ENCODE data around the gene AP3D1.
A peak's percentile ranks its signal among the peaks of the same experiment; 100 is the strongest.

Gene AP3D1

GRCh38 chr19:2181633-2181997, 30.2 kb upstream of the AP3D1 start:
- DNase-seq (ENCODE audit: low spot score) = no peak

DNA sequence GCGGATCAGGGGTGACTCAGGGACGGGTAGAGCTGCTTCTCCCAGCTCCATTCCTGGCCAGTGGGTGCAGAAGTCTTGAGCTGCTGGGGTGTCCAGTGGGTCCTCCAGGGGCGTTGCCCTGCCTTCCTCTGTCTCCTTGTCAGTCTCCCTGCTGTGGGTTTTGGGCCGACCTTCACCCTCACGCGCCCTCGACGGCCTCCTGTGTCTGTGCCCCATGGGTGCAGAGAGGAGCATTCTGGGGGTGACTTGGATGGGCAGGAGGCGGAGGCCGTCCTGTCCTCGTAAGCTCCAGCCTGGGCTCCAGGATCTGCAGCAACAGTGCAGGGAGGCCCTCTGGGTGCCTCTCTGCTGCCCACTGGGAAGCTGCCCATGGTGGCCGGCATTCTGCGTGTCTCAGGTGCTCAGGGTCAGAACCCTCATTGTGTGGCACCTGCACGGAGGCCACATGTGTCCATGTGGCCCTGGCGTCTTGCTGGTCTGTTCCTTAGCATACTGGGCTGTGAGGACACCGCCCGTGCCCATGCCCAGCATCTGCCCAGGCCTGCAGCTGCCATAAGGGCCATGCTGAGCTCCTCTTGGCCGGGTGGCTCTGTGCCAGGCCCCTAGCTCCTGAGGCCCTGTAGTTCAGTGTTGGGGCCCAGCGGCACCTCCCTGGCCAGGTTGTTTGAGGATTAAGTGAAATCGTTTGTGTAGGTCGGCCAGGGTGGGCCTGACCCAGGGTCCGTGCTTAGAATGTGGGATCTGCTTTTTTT, 29.7 kb upstream of the AP3D1 start:
- no peak for DNase-seq (ENCODE audit: low spot score)

DNA sequence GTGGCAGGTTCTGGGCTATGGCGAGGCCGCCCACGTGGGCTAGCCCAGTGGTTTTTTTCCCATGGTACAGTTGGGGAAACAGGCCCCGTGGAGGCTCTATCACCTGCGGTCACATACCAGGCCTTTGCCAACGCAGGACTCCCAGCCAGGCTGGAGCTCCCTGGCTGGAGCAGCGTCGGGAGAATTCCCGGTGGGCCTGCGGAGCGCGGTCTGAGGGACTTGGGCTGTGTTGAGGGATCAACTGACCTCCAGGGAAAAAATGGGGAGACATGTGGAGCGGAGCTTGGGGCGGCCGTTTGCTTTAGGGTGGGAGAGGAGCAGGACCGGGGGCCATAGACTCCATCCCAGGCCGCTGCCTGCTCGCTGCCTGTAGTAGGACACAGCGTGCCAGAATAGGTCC, 28.7 kb upstream of the AP3D1 start:
- DNase-seq (ENCODE audit: low spot score) = no peak

GRCh38 chr19:2179095-2179494, 27.7 kb upstream of the AP3D1 start:
- DNase-seq (ENCODE audit: low spot score) = no peak

DNA sequence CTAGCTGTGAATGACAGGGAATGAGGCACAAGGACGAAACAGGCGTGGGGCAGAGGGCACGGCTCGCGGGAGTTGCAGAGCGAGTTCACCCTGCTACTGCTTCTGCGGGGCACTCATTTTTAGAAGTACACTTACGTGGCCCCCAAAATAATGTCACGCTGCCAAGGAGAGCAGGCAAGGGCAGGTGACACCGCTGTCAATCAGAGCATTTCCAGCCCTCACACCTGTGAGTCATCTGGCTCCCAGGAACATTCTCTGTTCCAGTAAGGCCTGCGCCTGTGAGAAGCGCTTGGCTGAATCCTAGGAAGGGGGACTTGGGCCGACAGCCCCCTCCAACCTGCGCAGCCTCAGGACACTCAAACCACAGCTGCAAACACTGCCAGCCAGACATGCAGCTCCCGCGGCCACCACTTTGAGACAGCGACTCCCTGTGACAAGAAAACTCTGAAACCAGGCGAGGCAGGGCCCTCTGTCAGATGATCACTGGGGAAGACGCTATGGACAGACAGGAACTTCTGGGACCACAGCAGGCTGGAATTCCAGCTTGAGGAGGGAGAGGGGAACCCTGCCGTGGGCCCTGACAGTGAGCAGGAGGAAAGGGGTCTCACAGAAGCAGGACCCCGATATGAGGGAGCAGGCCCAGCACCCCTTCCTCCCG, 25.1 kb upstream of the AP3D1 start:
- DNase-seq (ENCODE audit: low spot score) = no peak

DNA sequence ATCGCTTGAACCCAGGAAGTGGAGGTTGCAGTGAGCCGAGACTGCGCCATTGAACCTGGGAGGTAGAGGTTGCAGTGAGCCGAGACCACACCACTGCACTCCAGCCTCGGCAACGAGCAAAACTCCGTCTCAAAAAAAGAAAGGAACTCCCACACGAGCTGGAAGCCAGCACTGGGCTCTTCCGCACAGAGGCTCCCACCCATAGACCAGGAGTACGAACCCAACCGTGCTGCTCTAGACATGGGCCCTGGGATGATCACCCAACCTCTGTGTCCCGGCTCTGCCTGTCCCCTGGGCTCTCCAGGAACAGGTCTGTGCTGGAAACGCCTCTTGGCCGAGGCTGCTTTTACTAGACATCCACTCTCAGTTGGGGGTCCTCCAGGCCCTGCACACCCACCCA, 24.4 kb upstream of the AP3D1 start:
- DNase-seq (ENCODE audit: low spot score) = no peak

GRCh38 chr19:2173767-2174577, 22.6 kb upstream of the AP3D1 start:
- no peak for DNase-seq (ENCODE audit: low spot score)

GRCh38 chr19:2173388-2173766, 22.0 kb upstream of the AP3D1 start:
- no peak for DNase-seq (ENCODE audit: low spot score)

DNA sequence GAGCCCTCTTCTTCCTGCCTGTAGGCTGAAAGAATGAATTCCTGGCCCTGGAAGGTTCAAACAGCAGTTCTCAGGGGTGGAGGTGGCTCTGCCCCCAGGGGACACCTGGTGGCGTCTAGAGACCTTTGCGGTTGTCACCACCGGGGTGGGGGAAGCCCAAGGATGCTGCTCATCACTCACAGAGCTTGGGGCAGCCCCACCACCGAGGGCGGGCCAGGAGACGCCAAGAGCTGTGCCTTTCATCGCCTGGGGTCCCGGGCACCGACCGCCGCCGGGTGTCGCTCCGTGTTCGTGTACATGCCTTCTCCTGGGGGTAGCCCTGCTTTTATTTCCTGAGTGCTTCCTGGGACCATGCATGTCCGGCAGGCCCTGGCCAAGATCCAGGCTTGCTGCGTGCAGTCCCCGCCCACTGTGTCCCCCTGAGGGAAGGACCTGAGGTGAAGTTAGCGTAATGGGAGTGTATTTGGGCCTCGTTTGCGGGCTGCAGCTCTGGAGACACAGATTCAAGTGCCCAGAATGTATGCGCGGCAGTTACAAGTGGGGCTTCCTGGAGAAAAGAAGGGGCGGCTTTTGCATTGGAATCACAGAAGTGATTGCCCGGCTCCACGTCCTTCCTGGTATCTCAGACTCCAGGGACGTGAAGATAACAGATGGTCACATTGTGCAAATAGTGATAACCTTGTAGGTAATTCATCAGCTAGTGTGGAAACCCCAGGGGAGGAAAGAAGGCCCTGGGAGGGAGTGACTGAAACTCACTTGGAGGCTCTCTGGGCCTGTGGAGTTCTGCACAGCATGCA, 20.2 kb upstream of the AP3D1 start:
- no peak for DNase-seq (ENCODE audit: low spot score)

- no peak for DNase-seq (ENCODE audit: low spot score)
Measured at GRCh38 chr19:2170987-2171348, 19.6 kb upstream of the AP3D1 start.

DNA sequence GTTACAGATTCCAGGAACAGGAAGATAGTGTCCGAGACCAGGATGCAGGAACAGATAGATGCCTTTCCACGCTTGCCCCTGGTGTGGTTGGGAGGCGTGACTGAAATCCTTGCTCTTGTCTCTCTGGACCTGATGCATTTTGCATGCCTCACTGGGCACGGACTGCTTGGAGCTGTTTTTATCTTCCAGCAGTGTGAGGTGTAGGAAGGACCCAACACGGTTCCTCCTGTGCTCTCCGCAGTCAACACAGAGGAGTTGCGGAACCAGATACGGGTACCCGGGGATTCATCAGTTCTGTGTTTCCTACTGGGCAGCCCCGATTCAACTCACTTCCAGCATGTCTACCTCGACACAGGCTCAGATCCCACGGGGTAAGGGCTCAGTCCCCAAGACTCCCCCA, 18.9 kb upstream of the AP3D1 start:
- DNase-seq (ENCODE audit: low spot score) = no peak

DNA sequence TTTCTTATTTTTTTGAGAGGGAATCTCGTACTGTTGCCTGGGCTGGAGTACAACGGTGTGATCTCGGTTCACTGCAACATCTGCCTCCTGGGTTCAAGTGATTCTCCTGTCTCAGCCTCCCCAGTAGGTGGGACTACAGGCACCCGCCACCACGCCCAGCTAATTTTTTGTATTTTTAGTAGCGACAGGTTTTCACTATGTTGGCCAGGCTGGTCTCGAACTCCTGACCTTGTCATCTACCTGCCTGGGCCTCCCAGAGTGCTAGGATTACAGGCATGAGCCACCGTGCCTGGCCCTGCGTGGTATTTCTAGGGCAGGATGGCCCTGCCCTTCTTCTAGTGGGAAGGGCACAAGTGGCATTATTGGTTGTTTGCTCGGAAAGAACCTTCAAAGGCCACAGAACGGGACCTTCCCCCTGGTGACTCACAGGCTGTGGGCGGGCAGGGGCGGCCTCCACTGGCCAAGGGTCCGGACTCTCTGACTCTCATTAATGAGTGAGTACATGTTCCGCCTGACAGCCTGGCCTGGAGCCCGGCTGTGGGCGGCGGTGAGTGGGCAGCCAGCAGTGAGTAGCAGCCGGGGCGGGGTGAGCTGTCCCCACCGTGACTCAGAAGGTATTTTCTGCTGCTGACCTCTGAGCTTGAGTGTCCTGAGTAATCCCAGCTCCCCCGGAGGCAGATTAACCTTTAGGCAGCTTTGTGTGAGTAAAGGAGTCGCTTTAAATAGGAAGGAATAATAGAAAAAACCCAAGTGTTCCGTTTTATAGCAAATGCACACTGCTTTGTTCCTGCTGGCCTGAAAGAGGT, 17.5 kb upstream of the AP3D1 start:
- DNase-seq (ENCODE audit: low spot score) = peak; percentile 94

GRCh38 chr19:2167896-2168618, 16.7 kb upstream of the AP3D1 start:
- DNase-seq (ENCODE audit: low spot score) = no peak

GRCh38 chr19:2166741-2167738, 15.7 kb upstream of the AP3D1 start:
- DNase-seq (ENCODE audit: low spot score) = peak; percentile 80

GRCh38 chr19:2164020-2164998, 12.9 kb upstream of the AP3D1 start:
- no peak for DNase-seq (ENCODE audit: low spot score)

DNA sequence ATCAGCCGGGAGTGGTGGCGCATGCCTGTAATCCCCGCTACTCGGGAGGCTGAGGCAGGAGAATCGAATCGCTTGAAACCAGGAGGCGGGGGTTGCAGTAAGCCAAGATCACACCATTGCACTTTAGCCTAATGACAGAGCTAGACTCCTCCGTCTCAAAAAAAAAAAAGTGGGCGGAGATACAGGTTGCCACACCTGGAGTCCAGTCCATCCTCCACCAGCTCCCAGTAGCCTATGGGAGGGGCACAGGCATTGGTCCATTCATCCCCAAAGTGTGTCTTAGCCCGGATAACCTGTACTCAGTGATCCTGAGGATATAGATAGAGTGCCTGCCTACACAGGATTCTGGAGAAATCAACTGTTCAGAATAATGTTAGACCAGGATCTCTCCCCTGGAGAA, 9.0 kb upstream of the AP3D1 start:
- no peak for DNase-seq (ENCODE audit: low spot score)

DNA sequence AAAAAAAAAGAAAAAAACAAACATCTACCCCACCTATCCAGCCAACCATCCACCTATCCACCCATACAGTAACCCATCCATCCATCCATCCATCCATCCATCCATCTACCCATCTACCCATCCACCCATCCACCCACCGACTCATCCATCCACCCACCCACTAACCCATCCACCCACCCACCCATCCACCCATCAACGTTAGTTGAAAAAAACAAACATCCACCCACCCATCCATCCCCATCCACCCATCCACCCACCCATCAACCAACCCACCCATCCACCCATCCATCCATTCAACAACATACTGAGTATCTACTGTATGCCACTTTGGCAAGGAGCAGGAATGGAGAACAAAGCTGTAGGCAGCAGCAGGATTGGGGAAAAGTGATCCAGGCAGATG, 6.1 kb upstream of the AP3D1 start:
- no peak for DNase-seq (ENCODE audit: low spot score)

- DNase-seq (ENCODE audit: low spot score) = peak; percentile 44
Measured at GRCh38 chr19:2154587-2155075, 3.3 kb upstream of the AP3D1 start.
